Measurements from ENCODE around the gene USP31. TPM values are rescaled to one million over a fixed set of nuclear protein-coding genes. Genes with fewer than 3 reads are reported as not detected.
A peak's percentile ranks its signal among the peaks of the same experiment; 100 is the strongest.

Gene USP31
- total and polyA plus RNA-seq, 2 of the 13 experiments (the other 11 are each of a cell fraction or from before 2014, with no cell fraction given): 22.5 to 23.3 TPM

GRCh38 chr16:23148513-23149266, 562 bp downstream of the USP31 start (continued):
- TF ChIP-seq HNF4A (CRISPR knock-in tag; IDR thresholded peaks at IDR 0.05): peak; percentile 80
- TF ChIP-seq THYN1 (CRISPR knock-in tag; IDR thresholded peaks at IDR 0.05; ENCODE audit: borderline replicate concordance, low read depth): 0 out of 2 replicates have a peak, but pooled peaks have one; percentile 79
- peak; percentile 89 for TF ChIP-seq SAP130 (CRISPR knock-in tag; IDR thresholded peaks at IDR 0.05; ENCODE audit: low read depth)
- peak; percentile 90 for TF ChIP-seq ZNF704 (CRISPR knock-in tag; IDR thresholded peaks at IDR 0.05; ENCODE audit: borderline replicate concordance)
- no peak for TF ChIP-seq NFKBIZ (CRISPR knock-in tag; IDR thresholded peaks at IDR 0.05)
- peak; percentile 84 for TF ChIP-seq DMAP1 (CRISPR knock-in tag; IDR thresholded peaks at IDR 0.05)
- TF ChIP-seq TAF15 (IDR thresholded peaks at IDR 0.05; ENCODE audit: low read depth, low read length, poor library complexity, severe bottlenecking): no peak
- TF ChIP-seq MEIS2 (CRISPR knock-in tag; IDR thresholded peaks at IDR 0.05): peak; percentile 84; the same call in 1 of the 2 replicates
- TF ChIP-seq POLR2AphosphoS5 (IDR thresholded peaks at IDR 0.05; ENCODE audit: low read depth, low read length): 0 out of 2 replicates have a peak, but pooled peaks have one; percentile 17
- TF ChIP-seq HBP1 (CRISPR knock-in tag; IDR thresholded peaks at IDR 0.05; ENCODE audit: low read depth): no peak
- TF ChIP-seq ONECUT2 (CRISPR knock-in tag; IDR thresholded peaks at IDR 0.05): no peak
- no peak for TF ChIP-seq TIGD3 (CRISPR knock-in tag; IDR thresholded peaks at IDR 0.05; ENCODE audit: borderline replicate concordance)
- TF ChIP-seq ZNF549 (CRISPR knock-in tag; IDR thresholded peaks at IDR 0.05): no peak; the same call in 1 of the 2 replicates
- no peak for TF ChIP-seq ZNF367 (CRISPR knock-in tag; IDR thresholded peaks at IDR 0.05; ENCODE audit: borderline replicate concordance)
- peak; percentile 9; the same call in 1 of the 2 replicates for TF ChIP-seq ZNF12 (CRISPR knock-in tag; IDR thresholded peaks at IDR 0.05)
- peak; percentile 86; the same call in 1 of the 2 replicates for TF ChIP-seq ZNF142 (CRISPR knock-in tag; IDR thresholded peaks at IDR 0.05)
- TF ChIP-seq CCDC6 (CRISPR knock-in tag; IDR thresholded peaks at IDR 0.05): peak; percentile 92
- no peak for TF ChIP-seq ZNF33A (CRISPR knock-in tag; IDR thresholded peaks at IDR 0.05; ENCODE audit: borderline replicate concordance)
- TF ChIP-seq SNAI1 (CRISPR knock-in tag; IDR thresholded peaks at IDR 0.05; ENCODE audit: borderline replicate concordance): no peak
- no peak for TF ChIP-seq PHF5A (CRISPR knock-in tag; IDR thresholded peaks at IDR 0.05; ENCODE audit: low read depth, unreplicated experiment)

Measured in HepG2 (cell line).